Activated CD8-positive, alpha-beta memory T cell treated with anti-CD3 and anti-CD28 coated beads, Interleukin-2, amount 50 U/mL, for 1 hour (primary cell): Measurements from ENCODE around the gene VMP1.
"Not testable (repeated sequence)": the region's sequence is repeated elsewhere in the genome, so short reads cannot be mapped to it uniquely, and the experiment has no call there.

Experiments
- DNase-seq: peaks from one replicate; pipeline ENCODE4 v3.0.0-alpha.2; 2020; ENCODE audit errors: extremely low read depth

The VMP1 gene

DNA sequence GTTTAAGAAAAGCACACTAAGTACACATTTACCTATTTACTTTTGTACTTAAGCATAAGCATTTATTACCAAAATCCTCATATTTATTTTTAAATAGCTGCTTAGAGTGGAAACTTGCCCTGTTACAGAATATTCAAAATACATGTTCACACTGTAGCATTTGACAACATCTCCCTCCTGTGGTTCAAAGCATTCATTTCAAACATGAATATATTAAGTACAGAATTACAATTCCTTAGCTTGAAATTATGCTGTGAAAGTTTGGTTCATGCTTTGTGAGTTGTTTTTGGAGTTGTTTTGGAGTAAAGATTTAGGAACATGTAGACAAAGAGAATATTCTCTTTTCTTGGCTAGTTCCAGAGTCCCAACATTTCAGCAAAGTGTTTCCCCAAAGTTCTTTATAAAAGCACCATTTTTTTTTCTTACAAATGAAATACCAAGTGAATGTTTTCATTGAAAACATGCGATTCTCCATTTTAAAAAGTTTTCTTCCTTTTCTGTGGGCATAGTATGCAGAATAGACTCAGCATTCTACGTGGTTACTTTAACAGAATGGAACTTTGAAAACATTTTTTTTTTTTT is 152.1 kb downstream of the VMP1 start:
- no peak for DNase-seq

DNA sequence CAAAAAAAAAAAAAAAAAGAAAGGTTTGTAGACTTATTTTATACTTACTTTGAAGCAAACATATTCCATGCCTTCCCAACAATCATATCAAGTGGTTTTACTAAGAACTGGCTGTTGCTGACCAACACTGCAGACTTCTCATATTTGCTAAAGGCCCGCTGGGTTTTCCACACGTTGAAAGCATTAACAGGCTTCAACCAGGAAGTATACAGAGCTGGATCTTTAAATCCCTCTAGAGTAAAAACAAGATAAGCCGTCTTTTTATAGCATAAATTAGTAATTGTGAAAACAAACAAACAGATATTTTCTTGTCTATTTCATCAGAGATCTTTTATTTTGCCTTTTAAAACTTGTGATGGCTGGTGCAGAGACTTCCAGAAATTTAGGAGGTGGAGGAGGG is 156.2 kb downstream of the VMP1 start:
- DNase-seq, result no peak

DNA sequence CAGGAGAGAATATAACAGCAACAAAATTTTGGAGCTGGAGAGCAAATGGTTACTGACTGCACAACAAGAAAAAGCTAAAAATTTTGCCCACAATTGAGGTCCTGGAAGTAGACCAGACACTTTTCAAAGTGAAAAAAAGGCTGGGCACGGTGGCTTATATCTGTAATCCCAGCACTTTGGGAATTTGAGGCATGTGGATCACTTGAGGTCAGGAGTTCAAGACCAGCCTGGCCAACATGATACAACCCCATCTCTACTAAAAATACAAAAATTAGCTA is 162.4 kb downstream of the VMP1 start:
- no peak for DNase-seq

DNA sequence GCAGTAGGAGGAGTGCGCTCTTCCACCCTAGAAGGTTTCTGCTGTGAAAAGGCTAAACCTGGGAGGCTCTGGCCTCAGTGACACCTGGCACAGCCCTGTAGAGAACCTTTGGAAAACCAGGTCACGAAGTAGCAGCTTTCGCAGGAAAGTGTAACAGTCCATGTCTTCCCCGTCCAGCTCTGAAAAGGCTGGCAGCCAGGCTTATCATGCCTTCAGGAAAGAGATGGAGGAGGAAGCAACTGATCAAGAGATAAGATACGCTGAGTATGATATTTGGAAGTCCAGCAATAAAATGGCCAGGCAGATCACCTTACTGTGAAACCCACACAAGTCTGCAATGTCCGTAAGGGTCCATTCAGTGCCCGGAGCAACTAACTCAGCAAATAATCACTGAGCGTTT is 163.0 kb downstream of the VMP1 start:
- DNase-seq, result no peak

DNA sequence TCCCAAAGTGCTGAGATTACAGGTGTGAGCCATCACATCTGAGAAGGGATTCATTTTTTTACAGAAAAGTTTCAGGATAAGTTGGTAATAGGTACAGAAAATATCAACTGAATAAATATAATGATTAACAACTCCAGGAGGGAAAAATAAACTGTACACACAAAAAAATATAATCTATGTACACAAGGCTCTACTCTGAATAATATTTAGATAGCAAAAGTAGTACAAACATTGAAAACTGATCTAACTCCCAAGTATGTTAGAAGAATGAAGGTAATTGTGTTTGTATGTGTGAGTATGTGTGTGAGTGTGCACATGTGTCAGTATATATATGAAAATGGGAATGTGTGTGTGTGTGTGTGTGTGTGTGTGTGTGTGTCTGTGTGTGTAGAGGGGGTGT is 164.9 kb downstream of the VMP1 start:
- no peak for DNase-seq

DNA sequence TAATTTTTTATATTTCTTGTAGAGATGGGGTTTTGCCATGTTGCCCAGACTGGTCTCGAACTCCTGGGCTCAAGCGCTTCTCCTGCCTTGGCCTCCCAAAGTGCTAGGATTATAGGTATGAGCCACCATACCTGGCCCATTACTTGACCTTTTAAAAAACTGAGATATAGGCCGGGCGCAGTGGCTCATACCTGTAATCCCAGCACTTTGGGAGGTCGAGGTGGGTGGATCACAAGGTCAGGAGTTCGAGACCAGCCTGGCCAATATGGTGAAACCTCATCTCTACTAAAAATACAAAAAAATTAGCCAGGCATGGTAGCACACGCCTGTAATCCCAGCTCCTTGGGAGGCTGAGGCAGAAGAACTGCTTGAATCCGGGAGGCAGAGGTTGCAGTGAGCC is 166.0 kb downstream of the VMP1 start:
- DNase-seq, result not testable (repeated sequence)

DNA sequence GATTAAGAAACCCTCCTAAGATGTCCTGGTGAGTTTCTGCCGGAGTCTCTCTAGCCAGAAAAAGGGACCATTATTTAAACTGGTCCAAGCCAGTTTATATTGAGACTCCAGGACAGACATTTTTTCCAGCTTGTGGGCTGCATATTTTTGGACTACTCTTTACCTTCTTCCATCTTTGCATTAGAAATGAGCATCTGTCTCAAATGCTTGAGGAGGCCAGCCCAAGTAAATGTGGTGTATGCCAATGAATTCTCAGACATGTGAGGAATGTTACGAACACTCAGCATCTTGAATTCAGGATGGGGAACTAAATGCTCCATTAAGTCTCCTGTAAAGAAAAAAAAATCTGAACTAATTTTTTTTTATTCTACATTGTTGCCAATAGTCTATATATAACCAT is 166.9 kb downstream of the VMP1 start:
- DNase-seq, result no peak

DNA sequence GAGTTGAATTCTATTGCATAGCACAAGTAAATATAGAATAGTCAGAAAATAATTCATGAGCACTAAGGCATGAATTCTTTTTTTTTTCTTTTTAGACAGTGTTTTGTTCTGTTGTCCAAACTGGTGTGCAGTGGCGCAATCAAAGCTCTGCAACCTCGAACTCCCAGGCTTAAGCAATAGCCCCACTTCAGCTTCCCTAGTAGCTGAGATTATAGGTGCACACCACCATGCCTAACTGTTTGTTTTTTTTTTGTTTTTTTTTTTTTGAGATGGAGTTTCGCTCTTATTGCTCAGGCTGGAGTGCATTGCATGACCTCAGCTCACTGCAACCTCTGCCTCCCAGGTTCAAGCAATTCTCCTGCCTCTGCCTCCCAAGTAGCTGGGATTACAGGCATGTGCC is 168.7 kb downstream of the VMP1 start:
- DNase-seq, result no peak

DNA sequence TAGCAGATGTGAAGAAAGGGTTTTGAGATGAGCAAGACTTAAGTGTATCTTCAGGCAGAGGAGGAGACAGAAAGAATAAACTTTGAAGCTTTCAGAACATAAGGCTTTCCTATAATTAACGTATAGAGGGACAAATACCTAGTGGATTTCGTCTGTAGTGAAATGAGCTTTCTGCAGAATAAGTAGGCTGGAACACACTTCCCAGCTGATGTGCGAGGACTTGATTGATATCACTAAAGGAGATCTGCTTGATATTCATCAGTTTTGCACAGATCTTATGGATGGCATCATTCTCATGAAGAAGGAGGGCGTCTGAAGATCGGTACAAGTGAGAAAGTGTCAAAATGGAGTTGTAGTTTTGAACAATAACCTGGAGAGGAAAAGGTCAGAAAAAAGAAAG is 170.5 kb downstream of the VMP1 start:
- DNase-seq, result no peak

DNA sequence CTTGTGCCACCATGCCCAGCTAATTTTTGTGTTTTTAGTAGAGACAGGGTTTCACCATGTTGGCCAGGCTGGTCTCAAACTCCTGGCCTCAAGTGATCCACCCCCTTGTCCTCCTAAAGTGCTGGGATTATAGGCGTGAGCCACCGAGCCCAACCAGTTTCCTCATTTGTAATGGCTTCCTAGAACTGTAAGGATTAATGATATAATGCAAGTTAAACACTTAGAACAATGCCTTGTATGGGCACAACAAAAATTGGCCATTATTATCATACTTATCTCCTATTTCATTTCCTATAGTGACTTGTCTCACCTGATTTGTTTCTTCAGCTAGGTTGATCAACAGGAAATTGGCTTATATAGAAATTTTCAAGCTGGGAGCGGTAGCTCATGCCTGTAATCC is 171.2 kb downstream of the VMP1 start:
- DNase-seq, result no peak

DNA sequence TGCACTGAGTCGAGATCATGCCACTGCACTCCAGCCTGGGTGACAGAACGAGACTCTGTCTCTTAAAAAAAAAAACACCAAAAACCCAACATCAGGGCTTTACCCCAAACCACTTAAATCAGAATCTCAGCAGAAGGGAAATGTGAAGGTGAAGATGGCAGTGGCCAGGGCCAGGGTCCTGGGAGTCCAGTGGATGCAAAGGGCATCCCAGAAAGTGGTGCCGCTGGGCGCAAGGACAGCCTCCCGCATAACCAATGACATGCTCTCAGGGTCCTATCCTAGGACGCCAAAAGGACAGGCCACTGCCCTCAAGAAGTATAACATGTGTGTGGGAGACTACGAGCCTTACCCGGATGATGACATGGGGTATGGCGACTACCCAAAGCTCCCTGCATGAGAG is 177.4 kb downstream of the VMP1 start:
- DNase-seq, result no peak

DNA sequence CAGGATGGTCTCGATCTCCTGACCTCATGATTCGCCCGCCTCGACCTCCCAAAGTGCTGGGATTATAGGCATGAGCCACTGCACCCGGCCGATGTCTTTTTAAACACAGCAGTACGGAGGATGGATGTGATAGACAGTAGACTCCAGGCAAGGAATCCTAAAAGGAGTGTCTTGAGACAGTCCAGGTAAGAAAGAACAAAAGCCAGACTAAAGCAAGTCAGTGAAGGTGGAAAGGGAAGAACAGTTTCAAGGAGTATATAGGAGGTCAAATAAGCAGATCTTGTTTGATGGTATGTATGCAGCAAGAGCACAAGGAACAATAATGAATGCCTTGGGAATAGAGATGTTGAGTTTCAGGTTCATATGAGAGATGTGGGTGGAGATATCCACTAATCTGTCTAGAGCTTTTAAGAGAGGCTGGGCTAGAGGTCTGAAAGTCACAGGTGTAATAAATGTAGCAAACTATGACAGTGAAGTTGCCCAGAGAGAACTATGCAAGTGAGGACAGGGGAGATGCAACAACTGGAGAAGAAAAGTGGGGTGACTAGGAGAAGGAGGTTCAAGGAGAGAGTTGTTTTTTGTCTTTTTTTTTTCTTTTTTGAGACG is 180.8 kb downstream of the VMP1 start:
- DNase-seq, result no peak

DNA sequence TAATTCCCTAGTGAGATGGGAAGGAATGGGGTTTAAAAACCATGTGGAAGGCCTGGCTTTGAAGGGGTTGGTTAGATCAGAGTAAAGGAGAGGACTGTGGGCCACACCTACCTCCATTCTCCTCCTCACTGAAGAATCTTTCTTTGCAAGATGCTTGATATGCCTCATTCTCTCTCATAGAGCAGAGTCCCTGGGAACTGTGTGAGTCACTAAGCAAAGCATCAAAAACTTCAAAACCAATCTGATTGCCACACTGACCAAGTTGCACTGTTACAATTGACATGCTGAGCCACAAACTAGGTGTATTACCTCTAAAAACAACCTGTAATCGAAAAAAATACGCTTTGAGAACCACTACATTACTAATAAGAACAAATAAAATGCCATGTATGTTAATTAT is 183.3 kb downstream of the VMP1 start:
- DNase-seq, result no peak
